IPS-NIHi7 (cell line): ENCODE results near the gene NRIP3.
A peak's percentile ranks its signal among the peaks of the same experiment; 100 is the strongest.
"Not testable (repeated sequence)": the region's sequence is repeated elsewhere in the genome, so short reads cannot be mapped to it uniquely, and the experiment has no call there.

Source experiments
- DNase-seq: peaks from one replicate; pipeline ENCODE4 v3.0.0; 2012; ENCODE audit warnings: mixed read lengths; ENCODE audit errors: extremely low spot score

The NRIP3 gene

GRCh38 chr11:9016916-9017642 lies 13.3 kb upstream of the NRIP3 start:
- no peak for DNase-seq

- DNase-seq = peak; percentile 90
These were observed 11.9 kb upstream of the NRIP3 start for GRCh38 chr11:9015677-9016076.

- DNase-seq = no peak
These were observed 11.0 kb upstream of the NRIP3 start for GRCh38 chr11:9014826-9015225.

GRCh38 chr11:9013373-9013772 lies 9.6 kb upstream of the NRIP3 start:
- DNase-seq = no peak

GRCh38 chr11:9009538-9009937 lies 5.7 kb upstream of the NRIP3 start:
- not testable (repeated sequence) for DNase-seq

GRCh38 chr11:9008661-9009060 lies 4.9 kb upstream of the NRIP3 start:
- DNase-seq = no peak

- DNase-seq = no peak
These were observed 4.3 kb upstream of the NRIP3 start for GRCh38 chr11:9008011-9008550.

- no peak for DNase-seq
These were observed 1.3 kb upstream of the NRIP3 start for GRCh38 chr11:9005087-9005486.

GRCh38 chr11:9004183-9004926 lies 554 bp upstream of the NRIP3 start:
- peak; percentile 67 for DNase-seq

GRCh38 chr11:9002920-9003572 lies 755 bp downstream of the NRIP3 start:
- DNase-seq = no peak

- no peak for DNase-seq
These were observed 2.1 kb downstream of the NRIP3 start for GRCh38 chr11:9001736-9002135.

- no peak for DNase-seq
These were observed 5.8 kb downstream of the NRIP3 start for GRCh38 chr11:8998017-8998416.

- no peak for DNase-seq
These were observed 6.3 kb downstream of the NRIP3 start for GRCh38 chr11:8997451-8997850.

GRCh38 chr11:8989453-8989852 lies 14.3 kb downstream of the NRIP3 start:
- peak; percentile 31 for DNase-seq

- no peak for DNase-seq
These were observed 15.2 kb downstream of the NRIP3 start for GRCh38 chr11:8988329-8989234.

GRCh38 chr11:8987446-8987845 lies 16.4 kb downstream of the NRIP3 start:
- no peak for DNase-seq

- not testable (repeated sequence) for DNase-seq
These were observed 17.0 kb downstream of the NRIP3 start for GRCh38 chr11:8986772-8987171.

GRCh38 chr11:8985462-8985861 lies 18.3 kb downstream of the NRIP3 start:
- no peak for DNase-seq

GRCh38 chr11:8983552-8983951 lies 20.2 kb downstream of the NRIP3 start:
- DNase-seq = no peak

GRCh38 chr11:8980485-8980884 lies 23.3 kb downstream of the NRIP3 start:
- DNase-seq = no peak

GRCh38 chr11:8979365-8979764 lies 24.4 kb downstream of the NRIP3 start:
- DNase-seq = not testable (repeated sequence)
